WTC11 (cell line): ENCODE measurements around the gene REX1BD. TPM values are rescaled to one million over a fixed set of nuclear protein-coding genes. Genes with fewer than 3 reads are reported as not detected.

ENCODE experiments used
- ATF3 ChIP-seq: sonication (generic); formaldehyde crosslinking; conservative IDR thresholded peaks from 2 replicates; pipeline ENCODE4 v1.8.1; 2022; ENCODE audit warnings: mild to moderate bottlenecking, missing genetic modification reagents
- CREB1 ChIP-seq: sonication (generic); formaldehyde crosslinking; IDR thresholded peaks from 2 replicates; pipeline ENCODE4 v1.8.0; 2023; ENCODE audit warnings: mild to moderate bottlenecking, missing genetic modification reagents
- E2F1 ChIP-seq: sonication (generic); formaldehyde crosslinking; IDR thresholded peaks from 2 replicates; pipeline ENCODE4 v1.8.0; 2022; ENCODE audit warnings: mild to moderate bottlenecking, missing genetic modification reagents
- E2F4 ChIP-seq: sonication (generic); formaldehyde crosslinking; IDR thresholded peaks from 2 replicates; pipeline ENCODE4 v1.8.1; 2022; ENCODE audit warnings: low read depth, mild to moderate bottlenecking, moderate library complexity, missing genetic modification reagents, borderline replicate concordance
- EMX1 ChIP-seq: fragments of 250-450 bp; sonication (Bioruptor Pico); IDR thresholded peaks from 2 replicates; pipeline ENCODE4 v1.8.0; 2021; ENCODE audit warnings: mild to moderate bottlenecking
- ERG ChIP-seq: fragments of 250-450 bp; sonication (Bioruptor Pico); IDR thresholded peaks from 2 replicates; pipeline ENCODE4 v1.8.0; 2021; ENCODE audit warnings: mild to moderate bottlenecking
- ETV6 ChIP-seq: sonication (generic); formaldehyde crosslinking; IDR thresholded peaks from 2 replicates; pipeline ENCODE4 v1.8.1; 2022; ENCODE audit warnings: mild to moderate bottlenecking, missing genetic modification reagents
- FOXK1 ChIP-seq: sonication (generic); formaldehyde crosslinking; IDR thresholded peaks from 2 replicates; pipeline ENCODE4 v1.8.0; 2022; ENCODE audit warnings: mild to moderate bottlenecking, moderate library complexity, missing genetic modification reagents
- FOXP1 ChIP-seq: sonication (generic); formaldehyde crosslinking; IDR thresholded peaks from 2 replicates; pipeline ENCODE4 v1.8.0; 2022; ENCODE audit warnings: missing genetic modification reagents, mild to moderate bottlenecking, moderate library complexity, borderline replicate concordance
- GTF2I ChIP-seq: fragments of 250-450 bp; sonication (Bioruptor Pico); conservative IDR thresholded peaks from 2 replicates; pipeline ENCODE4 v1.4.0; 2021; ENCODE audit warnings: mild to moderate bottlenecking
- JUN ChIP-seq: sonication (generic); formaldehyde crosslinking; IDR thresholded peaks from 2 replicates; pipeline ENCODE4 v1.8.0; 2023; ENCODE audit warnings: mild to moderate bottlenecking, missing genetic modification reagents
- KAT7 ChIP-seq: sonication (generic); formaldehyde crosslinking; IDR thresholded peaks from 2 replicates; pipeline ENCODE4 v1.8.1; 2023; ENCODE audit warnings: missing genetic modification reagents, mild to moderate bottlenecking, borderline replicate concordance
- MYBL2 ChIP-seq: sonication (generic); formaldehyde crosslinking; IDR thresholded peaks from 2 replicates; pipeline ENCODE4 v1.8.1; 2023; ENCODE audit warnings: mild to moderate bottlenecking, moderate library complexity, missing genetic modification reagents
- NR3C1 ChIP-seq: sonication (generic); formaldehyde crosslinking; conservative IDR thresholded peaks from 2 replicates; pipeline ENCODE4 v1.8.1; 2023; ENCODE audit warnings: low read depth, mild to moderate bottlenecking, missing genetic modification reagents
- SMAD4 ChIP-seq: sonication (generic); formaldehyde crosslinking; IDR thresholded peaks from 2 replicates; pipeline ENCODE4 v1.8.0; 2022; ENCODE audit warnings: mild to moderate bottlenecking, missing genetic modification reagents
- SOX15 ChIP-seq: fragments of 250-450 bp; sonication (Bioruptor Pico); IDR thresholded peaks from 2 replicates; pipeline ENCODE4 v1.9.0; 2021; ENCODE audit warnings: mild to moderate bottlenecking
- SP1 ChIP-seq: sonication (generic); formaldehyde crosslinking; conservative IDR thresholded peaks from 2 replicates; pipeline ENCODE4 v1.8.1; 2022; ENCODE audit warnings: missing genetic modification reagents
- TEAD1 ChIP-seq: sonication (generic); formaldehyde crosslinking; IDR thresholded peaks from 2 replicates; pipeline ENCODE4 v1.8.0; 2022; ENCODE audit warnings: mild to moderate bottlenecking, missing genetic modification reagents
- ZNF416 ChIP-seq: fragments of 250-450 bp; sonication (Bioruptor Pico); IDR thresholded peaks from 2 replicates; pipeline ENCODE4 v1.9.0; 2021; ENCODE audit warnings: mild to moderate bottlenecking, inconsistent platforms
- total RNA-seq: library from RNA; stranded (reverse); gene quantifications from 3 replicates; pipeline ENCODE4 v1.2.3, GENCODE V29; 2021
- TF ChIP-seq, protein P1 (sequence below): sonication (generic); formaldehyde crosslinking; IDR thresholded peaks from 2 replicates; pipeline ENCODE4 v1.8.1; 2023; ENCODE audit warnings: mild to moderate bottlenecking, missing genetic modification reagents, borderline replicate concordance
- TF ChIP-seq, protein P2 (sequence below): sonication (generic); formaldehyde crosslinking; IDR thresholded peaks from 2 replicates; pipeline ENCODE4 v1.8.1; 2023; ENCODE audit warnings: mild to moderate bottlenecking, missing genetic modification reagents, moderate library complexity
- TF ChIP-seq, protein P3 (sequence below): sonication (generic); formaldehyde crosslinking; IDR thresholded peaks from 2 replicates; pipeline ENCODE4 v1.8.1; 2022; ENCODE audit warnings: low read depth, missing genetic modification reagents, borderline replicate concordance
- TF ChIP-seq, protein P4 (sequence below): sonication (generic); formaldehyde crosslinking; IDR thresholded peaks from 2 replicates; pipeline ENCODE4 v1.8.0; 2022; ENCODE audit warnings: mild to moderate bottlenecking, missing genetic modification reagents
- TF ChIP-seq, protein P5 (sequence below): fragments of 250-450 bp; sonication (Bioruptor Pico); IDR thresholded peaks from 2 replicates; pipeline ENCODE4 v2.1.2; 2022; ENCODE audit warnings: mild to moderate bottlenecking, moderate library complexity

Gene REX1BD
- total RNA-seq, 1 experiment from 2014 or later: 90.2 TPM

- peak; percentile 59 for TF ChIP-seq E2F4 (CRISPR knock-in tag)
- no peak for TF ChIP-seq ERG
- TF ChIP-seq EMX1 (CRISPR knock-in tag): 0 out of 2 replicates have a peak, but pooled peaks have one; percentile 38
- TF ChIP-seq, protein P1, sequence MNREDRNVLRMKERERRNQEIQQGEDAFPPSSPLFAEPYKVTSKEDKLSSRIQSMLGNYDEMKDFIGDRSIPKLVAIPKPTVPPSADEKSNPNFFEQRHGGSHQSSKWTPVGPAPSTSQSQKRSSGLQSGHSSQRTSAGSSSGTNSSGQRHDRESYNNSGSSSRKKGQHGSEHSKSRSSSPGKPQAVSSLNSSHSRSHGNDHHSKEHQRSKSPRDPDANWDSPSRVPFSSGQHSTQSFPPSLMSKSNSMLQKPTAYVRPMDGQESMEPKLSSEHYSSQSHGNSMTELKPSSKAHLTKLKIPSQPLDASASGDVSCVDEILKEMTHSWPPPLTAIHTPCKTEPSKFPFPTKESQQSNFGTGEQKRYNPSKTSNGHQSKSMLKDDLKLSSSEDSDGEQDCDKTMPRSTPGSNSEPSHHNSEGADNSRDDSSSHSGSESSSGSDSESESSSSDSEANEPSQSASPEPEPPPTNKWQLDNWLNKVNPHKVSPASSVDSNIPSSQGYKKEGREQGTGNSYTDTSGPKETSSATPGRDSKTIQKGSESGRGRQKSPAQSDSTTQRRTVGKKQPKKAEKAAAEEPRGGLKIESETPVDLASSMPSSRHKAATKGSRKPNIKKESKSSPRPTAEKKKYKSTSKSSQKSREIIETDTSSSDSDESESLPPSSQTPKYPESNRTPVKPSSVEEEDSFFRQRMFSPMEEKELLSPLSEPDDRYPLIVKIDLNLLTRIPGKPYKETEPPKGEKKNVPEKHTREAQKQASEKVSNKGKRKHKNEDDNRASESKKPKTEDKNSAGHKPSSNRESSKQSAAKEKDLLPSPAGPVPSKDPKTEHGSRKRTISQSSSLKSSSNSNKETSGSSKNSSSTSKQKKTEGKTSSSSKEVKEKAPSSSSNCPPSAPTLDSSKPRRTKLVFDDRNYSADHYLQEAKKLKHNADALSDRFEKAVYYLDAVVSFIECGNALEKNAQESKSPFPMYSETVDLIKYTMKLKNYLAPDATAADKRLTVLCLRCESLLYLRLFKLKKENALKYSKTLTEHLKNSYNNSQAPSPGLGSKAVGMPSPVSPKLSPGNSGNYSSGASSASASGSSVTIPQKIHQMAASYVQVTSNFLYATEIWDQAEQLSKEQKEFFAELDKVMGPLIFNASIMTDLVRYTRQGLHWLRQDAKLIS: no peak
- peak; percentile 90 for TF ChIP-seq FOXP1 (CRISPR knock-in tag)
- TF ChIP-seq TEAD1 (CRISPR knock-in tag): peak; percentile 21; the same call in 1 of the 2 replicates
- no peak for TF ChIP-seq GTF2I (CRISPR knock-in tag)
- TF ChIP-seq SP1: peak; percentile 61; the same call in 1 of the 2 replicates
- TF ChIP-seq, protein P2, sequence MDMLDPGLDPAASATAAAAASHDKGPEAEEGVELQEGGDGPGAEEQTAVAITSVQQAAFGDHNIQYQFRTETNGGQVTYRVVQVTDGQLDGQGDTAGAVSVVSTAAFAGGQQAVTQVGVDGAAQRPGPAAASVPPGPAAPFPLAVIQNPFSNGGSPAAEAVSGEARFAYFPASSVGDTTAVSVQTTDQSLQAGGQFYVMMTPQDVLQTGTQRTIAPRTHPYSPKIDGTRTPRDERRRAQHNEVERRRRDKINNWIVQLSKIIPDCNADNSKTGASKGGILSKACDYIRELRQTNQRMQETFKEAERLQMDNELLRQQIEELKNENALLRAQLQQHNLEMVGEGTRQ (CRISPR knock-in tag): peak; percentile 51
- TF ChIP-seq JUN: peak; percentile 84; the same call in 1 of the 2 replicates
- TF ChIP-seq, protein P3, sequence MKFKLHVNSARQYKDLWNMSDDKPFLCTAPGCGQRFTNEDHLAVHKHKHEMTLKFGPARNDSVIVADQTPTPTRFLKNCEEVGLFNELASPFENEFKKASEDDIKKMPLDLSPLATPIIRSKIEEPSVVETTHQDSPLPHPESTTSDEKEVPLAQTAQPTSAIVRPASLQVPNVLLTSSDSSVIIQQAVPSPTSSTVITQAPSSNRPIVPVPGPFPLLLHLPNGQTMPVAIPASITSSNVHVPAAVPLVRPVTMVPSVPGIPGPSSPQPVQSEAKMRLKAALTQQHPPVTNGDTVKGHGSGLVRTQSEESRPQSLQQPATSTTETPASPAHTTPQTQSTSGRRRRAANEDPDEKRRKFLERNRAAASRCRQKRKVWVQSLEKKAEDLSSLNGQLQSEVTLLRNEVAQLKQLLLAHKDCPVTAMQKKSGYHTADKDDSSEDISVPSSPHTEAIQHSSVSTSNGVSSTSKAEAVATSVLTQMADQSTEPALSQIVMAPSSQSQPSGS (CRISPR knock-in tag): 0 out of 2 replicates have a peak, but pooled peaks have one; percentile 74
- no peak for TF ChIP-seq SOX15 (CRISPR knock-in tag)
- TF ChIP-seq KAT7 (CRISPR knock-in tag): 0 out of 2 replicates have a peak, but pooled peaks have one; percentile 68
- TF ChIP-seq, protein P4, sequence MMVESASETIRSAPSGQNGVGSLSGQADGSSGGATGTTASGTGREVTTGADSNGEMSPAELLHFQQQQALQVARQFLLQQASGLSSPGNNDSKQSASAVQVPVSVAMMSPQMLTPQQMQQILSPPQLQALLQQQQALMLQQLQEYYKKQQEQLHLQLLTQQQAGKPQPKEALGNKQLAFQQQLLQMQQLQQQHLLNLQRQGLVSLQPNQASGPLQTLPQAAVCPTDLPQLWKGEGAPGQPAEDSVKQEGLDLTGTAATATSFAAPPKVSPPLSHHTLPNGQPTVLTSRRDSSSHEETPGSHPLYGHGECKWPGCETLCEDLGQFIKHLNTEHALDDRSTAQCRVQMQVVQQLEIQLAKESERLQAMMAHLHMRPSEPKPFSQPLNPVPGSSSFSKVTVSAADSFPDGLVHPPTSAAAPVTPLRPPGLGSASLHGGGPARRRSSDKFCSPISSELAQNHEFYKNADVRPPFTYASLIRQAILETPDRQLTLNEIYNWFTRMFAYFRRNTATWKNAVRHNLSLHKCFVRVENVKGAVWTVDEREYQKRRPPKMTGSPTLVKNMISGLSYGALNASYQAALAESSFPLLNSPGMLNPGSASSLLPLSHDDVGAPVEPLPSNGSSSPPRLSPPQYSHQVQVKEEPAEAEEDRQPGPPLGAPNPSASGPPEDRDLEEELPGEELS (CRISPR knock-in tag): peak; percentile 83; the same call in 1 of the 2 replicates
- TF ChIP-seq MYBL2: peak; percentile 52; the same call in 1 of the 2 replicates
- TF ChIP-seq ATF3 (CRISPR knock-in tag): peak; percentile 13; the same call in 1 of the 2 replicates
- peak; percentile 37; the same call in 1 of the 2 replicates for TF ChIP-seq ZNF416 (CRISPR knock-in tag)
- TF ChIP-seq E2F1 (CRISPR knock-in tag): peak; percentile 56; the same call in 1 of the 2 replicates
- TF ChIP-seq NR3C1 (CRISPR knock-in tag): no peak
- TF ChIP-seq CREB1 (CRISPR knock-in tag): peak; percentile 77; the same call in 1 of the 2 replicates
- TF ChIP-seq FOXK1 (CRISPR knock-in tag): peak; percentile 73; the same call in 1 of the 2 replicates
- TF ChIP-seq, protein P5, sequence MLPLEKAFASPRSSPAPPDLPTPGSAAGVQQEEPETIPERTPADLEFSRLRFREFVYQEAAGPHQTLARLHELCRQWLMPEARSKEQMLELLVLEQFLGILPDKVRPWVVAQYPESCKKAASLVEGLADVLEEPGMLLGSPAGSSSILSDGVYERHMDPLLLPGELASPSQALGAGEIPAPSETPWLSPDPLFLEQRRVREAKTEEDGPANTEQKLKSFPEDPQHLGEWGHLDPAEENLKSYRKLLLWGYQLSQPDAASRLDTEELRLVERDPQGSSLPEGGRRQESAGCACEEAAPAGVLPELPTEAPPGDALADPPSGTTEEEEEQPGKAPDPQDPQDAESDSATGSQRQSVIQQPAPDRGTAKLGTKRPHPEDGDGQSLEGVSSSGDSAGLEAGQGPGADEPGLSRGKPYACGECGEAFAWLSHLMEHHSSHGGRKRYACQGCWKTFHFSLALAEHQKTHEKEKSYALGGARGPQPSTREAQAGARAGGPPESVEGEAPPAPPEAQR (CRISPR knock-in tag): no peak
- no peak for TF ChIP-seq SMAD4 (CRISPR knock-in tag)
- TF ChIP-seq ETV6 (CRISPR knock-in tag): peak; percentile 59; the same call in 1 of the 2 replicates
These were observed 1.0 kb downstream of the REX1BD start (continued) for GRCh38 chr19:18589380-18590272.
